PFSK-1 (cell line): ENCODE results near the gene LTB.

Source experiments
- FOXP2 ChIP-seq: optimal IDR thresholded peaks from 2 replicates; pipeline ENCODE3; 2011; ENCODE audit warnings: borderline replicate concordance, control low read depth, inconsistent platforms; ENCODE audit not compliant: insufficient read depth; ENCODE audit errors: extremely low read length, extremely low read depth
- POLR2AphosphoS5 ChIP-seq: IDR thresholded peaks from 2 replicates; pipeline ENCODE4 v1.6.1; 2012; ENCODE audit warnings: low read depth, mild to moderate bottlenecking, control low read depth, low read length, moderate library complexity
- SIN3A ChIP-seq: IDR thresholded peaks from 2 replicates; pipeline ENCODE4 v1.6.1; 2012; ENCODE audit warnings: mild to moderate bottlenecking, low read length, moderate library complexity, borderline replicate concordance; ENCODE audit not compliant: insufficient read depth
- TAF1 ChIP-seq: IDR thresholded peaks from 2 replicates; pipeline ENCODE4 v1.6.1; 2012; ENCODE audit warnings: low read length, control low read depth, borderline replicate concordance; ENCODE audit not compliant: insufficient read depth
- TF ChIP-seq, protein P1 (sequence below), 2 experiments: IDR thresholded peaks; 2 replicates each; pipeline versions ENCODE4 v1.6.1 to v1.8.0; 2011 to 2012; ENCODE audit warnings: low read depth in 2 of 2, low read length in 2 of 2, control low read depth in 1 of 2, inconsistent platforms in 1 of 2, mild to moderate bottlenecking in 1 of 2, moderate library complexity in 1 of 2; ENCODE audit not compliant: insufficient read depth in 1 of 2

DNA sequence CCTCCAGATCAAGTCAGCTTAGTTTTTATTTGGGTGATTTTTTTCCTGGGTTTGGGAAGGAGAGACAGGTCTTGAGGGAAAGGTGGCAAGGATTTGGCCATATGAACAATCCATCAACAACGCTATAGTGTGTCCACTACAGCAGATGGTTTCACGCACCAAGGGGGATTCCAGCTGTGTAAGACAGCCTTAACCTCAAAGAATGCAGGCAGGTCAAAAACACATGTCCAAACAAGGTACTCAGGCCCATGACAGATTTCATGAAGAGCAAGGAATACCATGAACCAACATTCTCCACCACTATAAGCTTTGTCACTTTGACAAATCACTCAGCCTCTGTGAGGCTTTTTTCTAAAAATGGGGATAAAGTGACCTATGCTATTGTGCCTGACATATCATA lies 34.8 kb upstream of the LTB start:
- TF ChIP-seq POLR2AphosphoS5 (no peak), TAF1 (no peak), SIN3A (no peak), FOXP2 (no peak)
- TF ChIP-seq, protein P1, sequence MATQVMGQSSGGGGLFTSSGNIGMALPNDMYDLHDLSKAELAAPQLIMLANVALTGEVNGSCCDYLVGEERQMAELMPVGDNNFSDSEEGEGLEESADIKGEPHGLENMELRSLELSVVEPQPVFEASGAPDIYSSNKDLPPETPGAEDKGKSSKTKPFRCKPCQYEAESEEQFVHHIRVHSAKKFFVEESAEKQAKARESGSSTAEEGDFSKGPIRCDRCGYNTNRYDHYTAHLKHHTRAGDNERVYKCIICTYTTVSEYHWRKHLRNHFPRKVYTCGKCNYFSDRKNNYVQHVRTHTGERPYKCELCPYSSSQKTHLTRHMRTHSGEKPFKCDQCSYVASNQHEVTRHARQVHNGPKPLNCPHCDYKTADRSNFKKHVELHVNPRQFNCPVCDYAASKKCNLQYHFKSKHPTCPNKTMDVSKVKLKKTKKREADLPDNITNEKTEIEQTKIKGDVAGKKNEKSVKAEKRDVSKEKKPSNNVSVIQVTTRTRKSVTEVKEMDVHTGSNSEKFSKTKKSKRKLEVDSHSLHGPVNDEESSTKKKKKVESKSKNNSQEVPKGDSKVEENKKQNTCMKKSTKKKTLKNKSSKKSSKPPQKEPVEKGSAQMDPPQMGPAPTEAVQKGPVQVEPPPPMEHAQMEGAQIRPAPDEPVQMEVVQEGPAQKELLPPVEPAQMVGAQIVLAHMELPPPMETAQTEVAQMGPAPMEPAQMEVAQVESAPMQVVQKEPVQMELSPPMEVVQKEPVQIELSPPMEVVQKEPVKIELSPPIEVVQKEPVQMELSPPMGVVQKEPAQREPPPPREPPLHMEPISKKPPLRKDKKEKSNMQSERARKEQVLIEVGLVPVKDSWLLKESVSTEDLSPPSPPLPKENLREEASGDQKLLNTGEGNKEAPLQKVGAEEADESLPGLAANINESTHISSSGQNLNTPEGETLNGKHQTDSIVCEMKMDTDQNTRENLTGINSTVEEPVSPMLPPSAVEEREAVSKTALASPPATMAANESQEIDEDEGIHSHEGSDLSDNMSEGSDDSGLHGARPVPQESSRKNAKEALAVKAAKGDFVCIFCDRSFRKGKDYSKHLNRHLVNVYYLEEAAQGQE (IDR thresholded peaks at IDR 0.05; ENCODE audit: insufficient read depth in 1 of 2, low read depth in 2 of 2, low read length in 2 of 2) = no peak
